ENCODE data around the gene PSMB2.

- no peak for TF ChIP-seq CTCF (IDR thresholded peaks at IDR 0.05)
- no peak for TF ChIP-seq EP300 (IDR thresholded peaks at IDR 0.05)
- no peak for TF ChIP-seq POLR2AphosphoS5 (IDR thresholded peaks at IDR 0.05)
- no peak for TF ChIP-seq POLR2A (IDR thresholded peaks at IDR 0.05)
These were observed 19.5 kb upstream of the PSMB2 start for GRCh38 chr1:35660581-35661473.

Data from sigmoid colon (tissue), 4 donors.